ENCODE data around the gene IER5.

DNA sequence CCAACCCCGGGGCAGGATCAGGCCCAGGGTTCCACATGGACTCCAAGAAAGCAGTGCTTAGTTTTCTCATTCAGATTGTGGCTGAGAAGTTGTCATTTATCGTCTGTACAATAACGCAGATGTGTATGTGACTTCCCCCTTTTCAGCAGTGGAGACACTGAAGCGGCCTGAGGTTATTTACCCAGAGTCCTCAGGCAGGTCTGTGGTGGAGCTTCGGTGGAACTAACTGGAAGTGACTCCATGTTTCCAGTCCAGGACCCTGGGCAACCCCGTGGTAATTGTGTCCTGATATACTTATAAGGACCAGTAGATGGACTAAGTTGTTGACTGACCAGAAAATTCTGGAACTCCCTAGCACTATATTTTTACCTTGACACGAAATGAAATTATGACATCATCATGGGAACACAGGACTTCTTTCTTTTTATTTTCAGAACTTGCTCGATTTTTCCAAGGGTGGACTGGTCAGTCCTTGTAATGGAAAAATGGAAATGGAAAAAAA lies 1.0 kb upstream of the IER5 start:
- TF ChIP-seq, protein P1, sequence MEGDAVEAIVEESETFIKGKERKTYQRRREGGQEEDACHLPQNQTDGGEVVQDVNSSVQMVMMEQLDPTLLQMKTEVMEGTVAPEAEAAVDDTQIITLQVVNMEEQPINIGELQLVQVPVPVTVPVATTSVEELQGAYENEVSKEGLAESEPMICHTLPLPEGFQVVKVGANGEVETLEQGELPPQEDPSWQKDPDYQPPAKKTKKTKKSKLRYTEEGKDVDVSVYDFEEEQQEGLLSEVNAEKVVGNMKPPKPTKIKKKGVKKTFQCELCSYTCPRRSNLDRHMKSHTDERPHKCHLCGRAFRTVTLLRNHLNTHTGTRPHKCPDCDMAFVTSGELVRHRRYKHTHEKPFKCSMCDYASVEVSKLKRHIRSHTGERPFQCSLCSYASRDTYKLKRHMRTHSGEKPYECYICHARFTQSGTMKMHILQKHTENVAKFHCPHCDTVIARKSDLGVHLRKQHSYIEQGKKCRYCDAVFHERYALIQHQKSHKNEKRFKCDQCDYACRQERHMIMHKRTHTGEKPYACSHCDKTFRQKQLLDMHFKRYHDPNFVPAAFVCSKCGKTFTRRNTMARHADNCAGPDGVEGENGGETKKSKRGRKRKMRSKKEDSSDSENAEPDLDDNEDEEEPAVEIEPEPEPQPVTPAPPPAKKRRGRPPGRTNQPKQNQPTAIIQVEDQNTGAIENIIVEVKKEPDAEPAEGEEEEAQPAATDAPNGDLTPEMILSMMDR (conservative IDR thresholded peaks at IDR 0.05) = no peak
- TF ChIP-seq EZH2 (IDR thresholded peaks at IDR 0.05; ENCODE audit: low read depth) = no peak

Data from PC-9 (cell line).